H9 (cell line): ENCODE data around the gene TRIM50. TPM values are rescaled to one million over a fixed set of nuclear protein-coding genes. Genes with fewer than 3 reads are reported as not detected.
"Not testable (repeated sequence)": the region's sequence is repeated elsewhere in the genome, so short reads cannot be mapped to it uniquely, and the experiment has no call there.

Source experiments
- DNase-seq: peaks from one replicate; pipeline ENCODE4 v3.0.0-alpha.2; 2017
- H2AFZ ChIP-seq: one replicate; pipeline ENCODE4 v1.6.1; 2013; ENCODE audit warnings: mild to moderate bottlenecking, low read length, control low read depth, moderate library complexity
- H2AK5ac ChIP-seq: 2 replicates; pipeline ENCODE4 v1.6.1; 2013; ENCODE audit warnings: low read length, control low read depth, mixed read lengths; ENCODE audit not compliant: insufficient read length
- H2BK120ac ChIP-seq: one replicate; pipeline ENCODE4 v1.6.1; 2013; ENCODE audit warnings: low read depth, mild to moderate bottlenecking, low read length, control low read depth, inconsistent platforms; ENCODE audit not compliant: poor library complexity, severe bottlenecking
- H2BK12ac ChIP-seq: 2 replicates; pipeline ENCODE4 v1.6.1; 2013; ENCODE audit warnings: low read length, control low read depth, mixed read lengths, low read depth; ENCODE audit not compliant: insufficient read length
- H2BK15ac ChIP-seq: 2 replicates; pipeline ENCODE4 v1.6.1; 2013; ENCODE audit warnings: low read depth, low read length, control low read depth
- H2BK20ac ChIP-seq: one replicate; pipeline ENCODE4 v1.6.1; 2013; ENCODE audit warnings: low read depth, mild to moderate bottlenecking, low read length, control low read depth, inconsistent platforms; ENCODE audit not compliant: poor library complexity, severe bottlenecking
- H2BK5ac ChIP-seq: 2 replicates; pipeline ENCODE4 v1.6.1; 2013; ENCODE audit warnings: low read length, control low read depth, mixed read lengths; ENCODE audit not compliant: insufficient read length
- H3K14ac ChIP-seq: 2 replicates; pipeline ENCODE4 v1.6.1; 2013; ENCODE audit warnings: low read length, control low read depth; ENCODE audit not compliant: insufficient read depth
- H3K18ac ChIP-seq: 2 replicates; pipeline ENCODE4 v1.6.1; 2013; ENCODE audit warnings: low read depth, mild to moderate bottlenecking, mixed read lengths, low read length, control low read depth; ENCODE audit not compliant: insufficient read length
- H3K23ac ChIP-seq: 2 replicates; pipeline ENCODE4 v1.6.1; 2013; ENCODE audit warnings: low read length, control low read depth, mixed read lengths, low read depth; ENCODE audit not compliant: insufficient read length
- H3K23me2 ChIP-seq: 2 replicates; pipeline ENCODE4 v1.6.1; 2013; ENCODE audit warnings: low read depth, mild to moderate bottlenecking, mixed read lengths, low read length, control low read depth; ENCODE audit not compliant: insufficient read length, poor library complexity, severe bottlenecking
- H3K27ac ChIP-seq: 2 replicates; pipeline ENCODE4 v1.5.1; 2013; ENCODE audit warnings: low read length, control low read depth, mixed read lengths, low read depth; ENCODE audit not compliant: insufficient read length
- H3K27me3 ChIP-seq: 2 replicates; pipeline ENCODE4 v1.6.1; 2013; ENCODE audit warnings: low read length, control low read depth, inconsistent platforms; ENCODE audit not compliant: insufficient read depth
- H3K4ac ChIP-seq: 2 replicates; pipeline ENCODE4 v1.6.1; 2013; ENCODE audit warnings: low read depth, mild to moderate bottlenecking, control low read depth, inconsistent platforms, low read length, moderate library complexity
- H3K4me1 ChIP-seq: 2 replicates; pipeline ENCODE4 v1.6.1; 2013; ENCODE audit warnings: low read length, control low read depth, inconsistent platforms; ENCODE audit not compliant: insufficient read depth
- H3K4me2 ChIP-seq: 2 replicates; pipeline ENCODE4 v1.6.1; 2013; ENCODE audit warnings: low read length, control low read depth, mixed read lengths; ENCODE audit not compliant: insufficient read length, insufficient read depth
- H3K56ac ChIP-seq: 2 replicates; pipeline ENCODE4 v1.6.1; 2013; ENCODE audit warnings: low read depth, mild to moderate bottlenecking, mixed read lengths, low read length, control low read depth; ENCODE audit not compliant: insufficient read length
- H3K79me1 ChIP-seq: 2 replicates; pipeline ENCODE4 v1.6.1; 2013; ENCODE audit warnings: low read depth, mild to moderate bottlenecking, moderate library complexity, low read length, control low read depth, inconsistent platforms; ENCODE audit not compliant: insufficient read depth, poor library complexity, severe bottlenecking
- H3K79me2 ChIP-seq: 2 replicates; pipeline ENCODE4 v1.6.1; 2013; ENCODE audit warnings: low read length, control low read depth, inconsistent platforms; ENCODE audit not compliant: insufficient read depth
- H3K9ac ChIP-seq: 2 replicates; pipeline ENCODE4 v1.6.1; 2013; ENCODE audit warnings: low read length, control low read depth, mixed read lengths; ENCODE audit not compliant: insufficient read length; ENCODE audit errors: extremely low read depth
- H3K9me3 ChIP-seq: one replicate; pipeline ENCODE4 v1.6.1; 2013; ENCODE audit warnings: low read depth, low read length, inconsistent platforms; ENCODE audit not compliant: control insufficient read depth
- H3T11ph ChIP-seq: one replicate; pipeline ENCODE4 v1.6.1; 2013; ENCODE audit warnings: mild to moderate bottlenecking, low read length, control low read depth, inconsistent platforms
- H4K20me1 ChIP-seq: one replicate; pipeline ENCODE4 v1.6.1; 2013; ENCODE audit not compliant: control insufficient read depth, insufficient read length, insufficient read depth
- H4K5ac ChIP-seq: 2 replicates; pipeline ENCODE4 v1.6.1; 2013; ENCODE audit warnings: low read depth, mild to moderate bottlenecking, mixed read lengths, low read length, control low read depth; ENCODE audit not compliant: insufficient read length
- H4K8ac ChIP-seq: replicated peaks from 2 replicates; pipeline ENCODE4 v1.6.1; 2013; ENCODE audit warnings: low read length, control low read depth, mixed read lengths, low read depth; ENCODE audit not compliant: insufficient read length
- H4K91ac ChIP-seq: 2 replicates; pipeline ENCODE4 v1.6.1; 2013; ENCODE audit warnings: low read depth, mild to moderate bottlenecking, moderate library complexity, mixed read lengths, low read length, control low read depth; ENCODE audit not compliant: insufficient read length
- H3K27ac Mint-ChIP-seq, 3 experiments: 2 replicates in 2 of 3; 3 replicates in 1 of 3; pipeline ENCODE4 v1.8.0; 2020 to 2021; ENCODE audit warnings: mixed read lengths in 3 of 3, mild to moderate bottlenecking in 1 of 3, moderate library complexity in 1 of 3
- H3K27me3 Mint-ChIP-seq: 2 replicates; pipeline ENCODE4 v1.8.0; 2021; ENCODE audit warnings: low read depth, mild to moderate bottlenecking, moderate library complexity, mixed read lengths
- H3K36me3 Mint-ChIP-seq, 3 experiments: 2 replicates in 2 of 3; 3 replicates in 1 of 3; pipeline ENCODE4 v1.8.0; 2020 to 2021; ENCODE audit warnings: low read depth in 3 of 3, mixed read lengths in 3 of 3; ENCODE audit not compliant: insufficient read depth in 1 of 3
- H3K4me1 Mint-ChIP-seq, 2 experiments: 2 replicates each; pipeline ENCODE4 v1.8.0; 2020; ENCODE audit warnings: mixed read lengths in 2 of 2
- H3K4me3 Mint-ChIP-seq, 2 experiments: 2 replicates in 1 of 2; 3 replicates in 1 of 2; pipeline ENCODE4 v1.8.0; 2020 to 2021; ENCODE audit warnings: mild to moderate bottlenecking in 2 of 2, mixed read lengths in 2 of 2, moderate library complexity in 1 of 2
- H3K9me3 Mint-ChIP-seq, 2 experiments: 2 replicates in 1 of 2; 3 replicates in 1 of 2; pipeline ENCODE4 v1.8.0; 2020; ENCODE audit warnings: mild to moderate bottlenecking in 2 of 2, mixed read lengths in 2 of 2, moderate library complexity in 1 of 2
- WGBS: extraction: QIAGEN DNeasy Blood & Tissue Kit; methylation state at CpG from one replicate; pipeline ENCODE4 v1.1.7; 2013; ENCODE audit warnings: missing lambda C conversion rate, low lambda C conversion rate, mixed read lengths; ENCODE audit not compliant: insufficient read length; ENCODE audit errors: extremely low coverage; 5-methylcytosine and 5-hydroxymethylcytosine counted together
- total RNA-seq: library from RNA; stranded (reverse); gene quantifications from 2 replicates; pipeline ENCODE4 v1.2.1, GENCODE V29; 2021

TRIM50 gene
- total RNA-seq, 1 experiment from 2014 or later: not detected

- H4K91ac ChIP-seq, H3K14ac ChIP-seq, H3K56ac ChIP-seq, H3K79me2 ChIP-seq, H3K36me3 Mint-ChIP-seq, H3K23me2 ChIP-seq, H3K27me3 Mint-ChIP-seq, H3K18ac ChIP-seq, H3K9me3 ChIP-seq, H2BK120ac ChIP-seq, H3K4ac ChIP-seq, H3K27ac Mint-ChIP-seq, H4K5ac ChIP-seq, H3K79me1 ChIP-seq, H3K9ac ChIP-seq, H3K4me2 ChIP-seq, DNase-seq, H2AK5ac ChIP-seq, H3K9me3 Mint-ChIP-seq, H3K27ac ChIP-seq, H2BK5ac ChIP-seq, H4K20me1 ChIP-seq, H3K27me3 ChIP-seq, H2BK15ac ChIP-seq, H2BK12ac ChIP-seq, H3K4me1 Mint-ChIP-seq, H3K23ac ChIP-seq, H3K4me1 ChIP-seq, H3T11ph ChIP-seq, H4K8ac ChIP-seq, H2BK20ac ChIP-seq, H3K4me3 Mint-ChIP-seq, H2AFZ ChIP-seq: not testable (repeated sequence)
- no CpG with 5 or more reads among the region's 5 CpGs for WGBS
Measured at GRCh38 chr7:73277210-73277609, 50.7 kb downstream of the TRIM50 start.

GRCh38 chr7:73267813-73268212, 60.1 kb downstream of the TRIM50 start:
- not testable (repeated sequence) for H3K27me3 Mint-ChIP-seq

More at GRCh38 chr7:73267813-73268212, 60.1 kb downstream of the TRIM50 start:
- not testable (repeated sequence) for H3K18ac ChIP-seq, H2BK15ac ChIP-seq, H3K27ac ChIP-seq, H3K4ac ChIP-seq, H3K56ac ChIP-seq, H2BK12ac ChIP-seq, H2BK120ac ChIP-seq, H3K79me1 ChIP-seq, H3K27ac Mint-ChIP-seq, H4K20me1 ChIP-seq, H2AK5ac ChIP-seq, H4K5ac ChIP-seq, H3K36me3 Mint-ChIP-seq, H3K4me1 ChIP-seq, H3K23me2 ChIP-seq, H3K23ac ChIP-seq, H3K4me3 Mint-ChIP-seq, H2BK5ac ChIP-seq, H3K79me2 ChIP-seq, H4K8ac ChIP-seq, H2BK20ac ChIP-seq, H3T11ph ChIP-seq, H3K9me3 Mint-ChIP-seq, H3K4me1 Mint-ChIP-seq, H3K4me2 ChIP-seq, DNase-seq, H4K91ac ChIP-seq, H2AFZ ChIP-seq, H3K27me3 ChIP-seq, H3K14ac ChIP-seq, H3K9me3 ChIP-seq, H3K9ac ChIP-seq
- no CpG with 5 or more reads among the region's 4 CpGs for WGBS
